GM23248 (cell line): Measurements from ENCODE around the gene FRMPD3. TPM values are rescaled to one million over a fixed set of nuclear protein-coding genes. Genes with fewer than 3 reads are reported as not detected.

Source experiments
- DNase-seq: peaks from one replicate; pipeline ENCODE4 v3.0.0-alpha.2; 2015
- H2AFZ ChIP-seq: fragments of 200-600 bp; sonication (generic); 2 replicates; pipeline ENCODE4 v1.6.1; 2016; ENCODE audit warnings: antibody characterized with exemption
- H3F3A ChIP-seq: fragments of 200-600 bp; sonication (generic); 2 replicates; pipeline ENCODE4 v1.6.1; 2016; ENCODE audit warnings: mild to moderate bottlenecking, antibody characterized with exemption, mixed run types; ENCODE audit not compliant: insufficient read depth
- H3K27ac ChIP-seq: fragments of 200-600 bp; sonication (generic); 2 replicates; pipeline ENCODE4 v1.5.1; 2016; ENCODE audit warnings: mild to moderate bottlenecking
- H3K27me3 ChIP-seq: fragments of 200-600 bp; sonication (generic); replicated peaks from 2 replicates; pipeline ENCODE4 v1.6.1; 2016; ENCODE audit warnings: mild to moderate bottlenecking; ENCODE audit not compliant: insufficient read depth
- H3K36me3 ChIP-seq: fragments of 200-600 bp; sonication (generic); 2 replicates; pipeline ENCODE4 v1.6.1; 2016; ENCODE audit warnings: low read depth, mild to moderate bottlenecking
- H3K4me1 ChIP-seq: fragments of 200-600 bp; sonication (generic); 2 replicates; pipeline ENCODE4 v1.6.1; 2016; ENCODE audit warnings: mild to moderate bottlenecking; ENCODE audit not compliant: insufficient read depth
- H3K4me2 ChIP-seq: fragments of 200-600 bp; sonication (generic); one replicate; pipeline ENCODE4 v1.6.1; 2016; ENCODE audit warnings: mild to moderate bottlenecking; ENCODE audit not compliant: unreplicated experiment
- H3K4me3 ChIP-seq: fragments of 200-600 bp; sonication (generic); 2 replicates; pipeline ENCODE4 v1.5.1; 2016; ENCODE audit warnings: mild to moderate bottlenecking
- H3K79me2 ChIP-seq: fragments of 200-600 bp; sonication (generic); 2 replicates; pipeline ENCODE4 v1.6.1; 2016; ENCODE audit warnings: mild to moderate bottlenecking; ENCODE audit not compliant: insufficient read depth
- H3K9ac ChIP-seq: fragments of 200-600 bp; sonication (generic); 2 replicates; pipeline ENCODE4 v1.6.1; 2016; ENCODE audit warnings: mild to moderate bottlenecking
- H3K9me2 ChIP-seq: fragments of 200-600 bp; sonication (generic); 2 replicates; pipeline ENCODE4 v1.6.1; 2016; ENCODE audit warnings: mixed run types, mild to moderate bottlenecking, moderate library complexity; ENCODE audit not compliant: insufficient read depth
- H3K9me3 ChIP-seq: fragments of 200-600 bp; sonication (generic); one replicate; pipeline ENCODE4 v1.6.1; 2017; ENCODE audit warnings: low read depth
- H4K20me1 ChIP-seq: fragments of 200-600 bp; sonication (generic); 2 replicates; pipeline ENCODE4 v1.6.0; 2016; ENCODE audit not compliant: insufficient read depth
- EZH2 ChIP-seq: fragments of 200-600 bp; sonication (generic); IDR thresholded peaks from 2 replicates; pipeline ENCODE4 v1.6.1; 2018; ENCODE audit warnings: antibody characterized with exemption, mild to moderate bottlenecking; ENCODE audit not compliant: insufficient read depth, poor library complexity, severe bottlenecking
- EZH2phosphoT487 ChIP-seq: fragments of 200-600 bp; sonication (generic); IDR thresholded peaks from 2 replicates; pipeline ENCODE4 v1.6.1; 2018; ENCODE audit warnings: antibody characterized with exemption, moderate library complexity, mild to moderate bottlenecking, low read depth; ENCODE audit not compliant: insufficient read depth
- WGBS, 2 experiments: methylation state at CpG; one replicate each; pipeline ENCODE4 v1.1.6; 2015 to 2017; ENCODE audit warnings: low lambda C conversion rate in 2 of 2, low coverage in 1 of 2; ENCODE audit errors: missing lambda C conversion rate in 2 of 2; 5-methylcytosine and 5-hydroxymethylcytosine counted together
- in situ Hi-C: fragments of 300-500 bp; cut with MboI; formaldehyde crosslinking; loops from 2 replicates; pipeline ENCODE4 v1.15.0; 2020
- polyA plus RNA-seq: library from polyadenylated mRNA; unstranded; fragments of >200 nt; fragmentation: Nextera tagmentation; extraction: Ambion mirVana; gene quantifications from 2 replicates; pipeline ENCODE4 v1.2.1, GENCODE V29; 2016
- total RNA-seq: library from RNA; depleted of rRNA; stranded (reverse); fragments of >200 nt; shearing (Covaris generic); gene quantifications from 2 replicates; pipeline ENCODE4 v1.2.3, GENCODE V29; 2014; rRNA removed

FRMPD3 gene
- total RNA-seq: not detected in 2 replicates
- polyA plus RNA-seq: 0.03 TPM in 1 of 2 replicates, not detected in the other

DNA sequence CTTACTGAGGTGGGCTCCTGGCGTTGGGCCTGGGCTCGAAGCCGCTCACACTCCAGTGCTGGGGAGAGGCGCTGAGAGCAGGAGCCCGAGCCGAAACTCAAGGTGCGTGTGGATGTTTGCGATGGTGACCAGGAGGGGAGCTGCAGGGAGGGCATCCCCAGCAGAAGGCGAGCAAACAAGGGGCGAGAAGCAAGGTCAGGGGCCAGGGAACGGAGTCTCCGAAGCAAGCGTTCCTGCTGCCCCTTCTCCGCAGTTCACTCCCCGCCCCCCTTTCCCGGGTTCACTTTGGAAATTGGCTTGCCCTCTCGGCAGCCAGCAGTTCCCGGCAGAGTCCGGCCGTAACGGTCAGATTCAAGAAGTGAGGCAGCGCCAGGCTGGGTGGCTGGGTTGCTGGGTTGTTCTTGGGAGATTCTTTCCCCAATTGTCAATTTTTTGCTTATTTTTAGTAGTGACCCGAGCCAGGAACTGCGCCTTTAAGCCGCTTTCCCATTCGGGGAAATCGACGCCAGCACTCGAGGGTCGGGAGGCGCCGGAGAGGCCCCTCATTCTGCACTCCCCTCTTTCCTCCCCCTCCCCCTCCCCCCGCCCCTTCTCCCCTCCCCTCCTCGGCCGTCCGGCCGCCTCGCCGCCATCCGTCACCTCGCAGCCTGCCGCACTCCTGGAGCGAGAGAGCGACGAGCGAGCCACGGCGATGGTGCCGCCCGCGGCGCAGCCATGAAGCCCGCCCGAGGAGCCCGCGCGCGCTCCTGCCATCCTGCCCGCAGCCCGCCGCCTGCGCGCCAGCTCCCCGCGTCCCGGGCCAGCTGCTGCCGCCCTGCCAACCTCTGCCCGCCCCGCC lies at the start of gene FRMPD3:
TSS of gene FRMPD3 (plus strand) at position 655 of the 838 bp plus-strand sequence. CDS start 76,937 bp downstream, outside the sequence.
- Histone ChIP-seq H3K9ac (no peak within 1 kb of the TSS), H3K4me1 (no peaks in the 10 kb centered on the region), H2AFZ (no peak within 1 kb of the TSS), H3K4me2 (peak within 1 kb of the TSS; percentile 28), H3K36me3 (no peaks in the 10 kb centered on the region), H3K4me3 (peak within 1 kb of the TSS; percentile 43), H3F3A (no peaks in the 10 kb centered on the region), H3K79me2 (no peaks in the 10 kb centered on the region), H3K27me3 (peaks cover 18% of the 10 kb centered on the region), H3K9me2 (no peaks in the 10 kb centered on the region), H3K9me3 (no peaks in the 10 kb centered on the region), H3K27ac (no peak within 1 kb of the TSS), H4K20me1 (no peaks in the 10 kb centered on the region)
- in situ Hi-C loops: loop anchor here (25.0 kb wide), 1 partner anchor 412 kb away; no protein-coding TSS in a partner anchor
- WGBS, 2 experiments: 1 to 2% methylated on average over 22 to 68 of the region's 69 CpGs
- TF ChIP-seq EZH2phosphoT487 (no peak), EZH2 (no peak)
- DNase-seq: peak; percentile 39

DNA sequence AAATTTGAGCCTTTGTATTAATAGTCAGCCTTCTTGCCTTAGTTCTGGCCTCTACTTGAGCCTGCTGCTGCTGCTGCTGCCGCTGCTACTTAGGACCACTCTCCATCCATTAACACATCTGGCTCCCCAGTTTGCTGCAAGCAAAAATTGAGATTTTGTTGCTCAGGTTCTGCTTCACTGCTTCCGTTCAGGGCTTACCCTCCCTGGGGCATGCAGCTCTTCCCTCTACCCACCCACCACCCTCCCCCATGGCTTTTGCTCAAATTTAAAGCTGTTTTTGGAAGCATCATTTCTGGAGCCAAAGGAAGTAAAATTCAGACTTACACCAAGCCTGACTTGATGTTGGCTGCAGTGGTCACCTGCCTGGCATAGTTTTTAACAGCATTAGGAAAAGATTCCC lies 28.9 kb upstream of the FRMPD3 start:
- Histone ChIP-seq H3K27me3 (no peaks in the 10 kb centered on the region), H3K79me2 (no peaks in the 10 kb centered on the region), H3K9me2 (no peaks in the 10 kb centered on the region), H3K9me3 (no peaks in the 10 kb centered on the region), H4K20me1 (no peaks in the 10 kb centered on the region), H3F3A (no peaks in the 10 kb centered on the region), H2AFZ (no peak overlapping the region), H3K4me1 (no peaks in the 10 kb centered on the region), H3K27ac (no peak overlapping the region), H3K4me3 (no peak overlapping the region), H3K4me2 (no peak overlapping the region), H3K36me3 (no peaks in the 10 kb centered on the region), H3K9ac (no peak overlapping the region)
- TF ChIP-seq EZH2 (no peak), EZH2phosphoT487 (no peak)
- 18% methylated on average over 2 of the region's 2 CpGs; no CpG with 5 or more reads in 1 of the 2 experiments for WGBS, 2 experiments
- in situ Hi-C loops: no loop called here
- no peak for DNase-seq

DNA sequence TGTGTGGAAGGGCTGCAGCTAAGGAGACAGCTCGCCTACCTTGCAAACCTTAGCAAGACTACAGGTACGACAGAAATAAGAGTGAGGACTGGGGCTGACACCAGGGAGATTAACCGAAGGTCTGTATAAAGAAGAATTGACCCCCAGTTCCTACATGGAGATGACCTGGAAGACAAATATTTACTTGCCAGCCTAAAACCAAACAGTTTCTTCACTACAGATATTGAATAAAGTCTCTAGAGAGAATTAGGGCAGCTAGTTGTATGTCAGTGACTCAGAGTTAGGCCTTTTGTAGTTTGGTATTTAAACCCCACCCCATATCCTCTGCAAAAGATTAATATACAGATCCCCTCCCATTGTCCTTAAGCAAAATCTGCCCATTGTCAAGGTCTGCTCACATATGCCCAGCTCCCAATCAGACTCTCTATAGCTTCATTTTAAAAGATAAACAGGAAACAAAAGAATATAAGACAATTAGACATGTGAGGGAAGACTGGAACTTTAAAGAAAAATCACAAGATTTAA lies 28.1 kb upstream of the FRMPD3 start:
- Histone ChIP-seq H4K20me1 (no peaks in the 10 kb centered on the region), H3K36me3 (no peaks in the 10 kb centered on the region), H3K27ac (no peak overlapping the region), H3K4me2 (no peak overlapping the region), H3F3A (no peaks in the 10 kb centered on the region), H3K4me1 (no peaks in the 10 kb centered on the region), H3K9me3 (no peaks in the 10 kb centered on the region), H3K79me2 (no peaks in the 10 kb centered on the region), H3K27me3 (no peaks in the 10 kb centered on the region), H3K9ac (no peak overlapping the region), H2AFZ (no peak overlapping the region), H3K9me2 (no peaks in the 10 kb centered on the region), H3K4me3 (no peak overlapping the region)
- in situ Hi-C loops: no loop called here
- no peak for DNase-seq
- TF ChIP-seq EZH2phosphoT487 (no peak), EZH2 (no peak)
- 28 to 35% methylated on average over 3 of the region's 3 CpGs for WGBS, 2 experiments

DNA sequence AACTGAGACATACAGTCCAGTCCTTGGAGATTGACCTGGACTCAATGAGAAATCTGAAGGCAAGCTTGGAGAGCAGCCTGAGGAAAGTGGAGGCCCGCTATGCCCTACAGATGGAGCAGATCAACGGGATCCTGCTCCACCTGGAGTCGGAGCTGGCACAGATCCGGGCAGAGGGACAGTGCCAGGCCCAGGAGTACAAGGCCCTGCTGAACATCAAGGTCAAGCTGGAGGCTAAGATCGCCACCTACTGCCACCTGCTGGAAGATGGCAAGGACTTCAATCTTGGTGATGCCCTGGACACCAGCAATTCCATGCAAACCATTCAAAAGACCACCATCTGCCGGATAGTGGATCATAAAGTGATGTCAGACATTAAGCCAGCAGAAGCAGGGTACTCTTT lies 20.4 kb upstream of the FRMPD3 start:
- TF ChIP-seq EZH2: no peak
- TF ChIP-seq EZH2phosphoT487: no peak
- H2AFZ ChIP-seq: no peak overlapping the region

More for the DNA sequence above, 20.4 kb upstream of the FRMPD3 start:
- Histone ChIP-seq H3K36me3 (no peaks in the 10 kb centered on the region), H3K27ac (no peak overlapping the region), H3K4me2 (no peak overlapping the region), H3K9me2 (no peaks in the 10 kb centered on the region), H3K27me3 (no peaks in the 10 kb centered on the region), H4K20me1 (no peaks in the 10 kb centered on the region), H3K9me3 (no peaks in the 10 kb centered on the region), H3K4me1 (no peaks in the 10 kb centered on the region), H3K79me2 (no peaks in the 10 kb centered on the region), H3F3A (no peaks in the 10 kb centered on the region), H3K9ac (no peak overlapping the region), H3K4me3 (no peak overlapping the region)
- 33 to 36% methylated on average over 6 of the region's 6 CpGs for WGBS, 2 experiments
- peak; percentile 16 for DNase-seq
- in situ Hi-C loops: loop anchor here (25.0 kb wide), 1 partner anchor 392 kb away; no protein-coding TSS in a partner anchor
